ENCODE results near the gene SCN10A.

Gene SCN10A

GRCh38 chr3:38816026-38816425 is at the start of gene SCN10A:
Gene SCN10A, minus strand, starts transcription at chr3:38816217. Its CDS starts 22,207 bp downstream, at chr3:38794010.
- DNase-seq, result no peak

- no peak for DNase-seq
These were observed 37.0 kb upstream of the SCN10A start for GRCh38 chr3:38853011-38853410.

GRCh38 chr3:38843898-38844297 is 27.9 kb upstream of the SCN10A start:
- peak; percentile 7 for DNase-seq

DNA sequence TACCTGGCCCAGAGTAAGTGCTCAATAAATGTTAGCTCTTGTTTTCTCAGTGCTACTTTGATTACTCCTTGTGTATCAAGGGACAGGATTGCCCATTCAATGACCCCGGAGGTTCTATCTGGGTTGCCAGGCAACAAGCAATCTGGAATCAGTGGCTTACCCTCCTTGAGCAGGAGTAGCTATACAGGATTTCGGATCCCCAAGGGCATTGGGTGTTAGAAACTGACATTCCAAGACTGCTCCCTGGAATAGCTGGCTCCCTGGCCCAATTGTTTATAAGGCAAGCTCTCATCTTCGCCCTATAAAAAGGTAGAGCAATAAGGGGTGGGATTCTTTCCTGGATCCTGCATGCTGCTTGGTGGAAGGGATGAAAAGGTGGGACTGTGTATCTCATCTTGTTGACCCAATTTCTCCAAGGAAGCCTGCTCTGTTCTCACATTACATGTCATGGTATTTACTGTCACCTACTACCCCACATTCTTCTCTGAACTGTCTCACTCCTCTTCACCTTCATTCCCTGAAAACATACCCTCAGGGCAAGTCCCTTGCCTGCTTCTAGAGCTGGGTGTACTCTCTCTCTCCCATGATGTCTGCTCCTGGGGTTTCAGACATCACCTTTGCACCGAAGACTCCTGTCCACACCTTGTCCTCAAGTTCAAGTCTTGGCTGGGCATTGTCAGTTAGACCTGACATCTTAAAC is 26.4 kb upstream of the SCN10A start:
- DNase-seq, result no peak

DNA sequence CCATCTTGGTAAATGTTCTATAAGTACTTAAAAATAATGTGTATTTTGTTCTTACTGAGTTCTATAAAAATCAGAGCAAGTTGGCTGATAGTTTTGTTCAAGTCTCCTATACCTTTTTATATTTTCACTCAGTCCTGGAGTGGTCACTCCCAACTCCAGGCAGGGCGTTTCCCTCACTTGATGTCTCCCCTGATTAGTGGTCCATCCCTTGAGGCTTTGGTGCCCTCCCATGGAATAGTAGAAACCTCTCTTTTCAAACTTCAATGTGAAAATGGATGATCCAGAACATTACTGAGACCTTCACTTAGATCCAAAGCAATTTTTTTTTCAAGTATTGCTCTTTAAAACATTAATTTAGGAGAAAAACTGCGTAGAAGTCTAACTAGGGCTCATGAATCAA is 25.0 kb upstream of the SCN10A start:
- no peak for DNase-seq

GRCh38 chr3:38837358-38837757 is 21.3 kb upstream of the SCN10A start:
- DNase-seq, result no peak

DNA sequence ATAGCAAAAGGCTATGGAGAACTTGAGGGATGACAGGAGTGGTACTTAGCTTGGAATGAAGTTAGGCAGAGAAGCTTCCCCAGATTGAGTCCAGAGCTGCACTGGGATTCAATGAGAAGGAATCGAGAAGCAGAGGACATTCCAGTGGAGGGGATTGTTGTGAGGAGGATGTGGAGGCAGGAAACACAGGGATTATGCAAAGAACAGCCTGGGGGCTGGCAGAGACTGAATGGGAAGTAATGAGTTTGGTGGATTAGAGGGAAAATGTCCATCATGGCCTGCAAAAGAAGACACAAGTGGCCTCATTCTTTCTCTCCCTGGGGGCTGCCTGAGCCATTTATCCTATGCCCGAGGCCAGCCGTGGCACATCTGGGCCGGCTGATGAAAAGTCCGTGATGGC is 20.5 kb upstream of the SCN10A start:
- no peak for DNase-seq

DNA sequence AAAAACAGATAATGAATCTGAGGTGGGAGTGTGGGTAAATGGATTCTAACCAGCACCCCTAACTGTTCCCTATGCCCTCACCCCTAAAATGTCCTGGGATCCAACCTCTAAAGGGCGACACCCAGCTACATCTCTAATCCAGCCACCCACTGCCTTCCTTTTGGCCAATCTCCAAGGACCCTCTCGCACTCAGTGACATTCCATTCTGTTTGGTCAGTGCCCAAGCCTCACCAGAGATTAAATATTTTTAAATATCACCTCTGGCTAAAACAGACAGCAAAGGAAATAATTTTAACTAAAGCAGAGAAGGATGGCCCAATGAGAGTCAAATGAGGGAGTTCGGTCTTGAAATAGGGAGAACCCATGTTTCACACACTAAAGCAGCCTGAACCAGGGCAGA is 19.9 kb upstream of the SCN10A start:
- DNase-seq, result no peak

DNA sequence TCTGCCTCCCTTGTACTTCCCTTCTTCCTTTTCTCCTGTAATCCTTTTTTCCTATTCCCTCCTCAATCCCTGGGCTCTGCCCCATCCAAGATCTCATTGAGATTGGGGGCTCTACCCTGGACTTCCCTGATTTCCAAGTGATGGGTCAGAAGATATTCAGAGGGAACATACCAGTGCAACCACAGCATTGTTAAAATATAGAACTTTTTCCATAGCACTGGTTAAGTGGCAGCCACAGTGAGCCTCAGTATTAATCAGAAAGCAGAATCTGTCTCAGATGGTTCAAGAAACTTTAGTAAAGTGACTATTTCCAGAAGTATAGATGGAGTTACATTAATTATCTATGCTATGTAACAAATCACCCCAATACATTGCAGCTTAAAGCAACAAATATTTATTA is 18.7 kb upstream of the SCN10A start:
- no peak for DNase-seq

DNA sequence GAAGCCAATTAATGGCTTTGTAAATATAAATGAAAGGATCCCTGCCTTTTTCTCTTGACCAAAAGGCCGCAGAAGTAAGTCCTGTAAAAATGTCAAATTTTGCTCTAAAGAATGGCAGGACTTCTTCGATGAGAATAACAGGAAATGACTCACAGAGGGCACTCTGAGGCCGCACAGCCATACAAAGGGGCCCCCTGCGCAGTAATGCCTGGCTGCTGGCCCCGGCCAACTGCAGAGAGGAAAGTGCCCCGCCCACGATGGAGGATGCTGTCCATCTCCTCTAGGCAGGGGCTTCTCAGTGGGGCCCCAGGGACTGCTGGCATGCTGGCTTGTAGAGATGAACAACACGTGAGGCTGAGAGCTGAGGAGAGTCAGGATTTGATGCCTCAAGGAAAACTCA is 18.1 kb upstream of the SCN10A start:
- peak; percentile 10 for DNase-seq

GRCh38 chr3:38829404-38829803 is 13.4 kb upstream of the SCN10A start:
- DNase-seq, result no peak

DNA sequence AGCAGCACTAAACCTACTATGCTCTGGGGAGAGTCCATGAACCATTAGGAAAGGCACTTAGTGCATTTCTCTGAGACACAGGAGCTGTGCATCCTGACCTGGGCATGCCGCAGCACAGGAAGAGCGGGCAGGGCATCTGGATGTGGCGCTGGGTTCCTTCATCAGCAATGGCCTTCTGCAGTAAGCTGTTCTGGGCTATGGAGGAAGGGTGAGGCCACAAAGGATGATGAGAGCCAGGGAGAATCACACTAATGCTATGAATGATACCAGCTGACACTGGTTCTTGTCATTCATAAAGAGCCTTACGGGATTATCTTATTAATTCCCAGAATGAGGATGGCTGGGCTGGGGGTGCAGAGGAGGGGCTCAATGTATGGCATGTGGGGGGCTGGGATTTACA is 12.7 kb upstream of the SCN10A start:
- DNase-seq, result no peak

DNA sequence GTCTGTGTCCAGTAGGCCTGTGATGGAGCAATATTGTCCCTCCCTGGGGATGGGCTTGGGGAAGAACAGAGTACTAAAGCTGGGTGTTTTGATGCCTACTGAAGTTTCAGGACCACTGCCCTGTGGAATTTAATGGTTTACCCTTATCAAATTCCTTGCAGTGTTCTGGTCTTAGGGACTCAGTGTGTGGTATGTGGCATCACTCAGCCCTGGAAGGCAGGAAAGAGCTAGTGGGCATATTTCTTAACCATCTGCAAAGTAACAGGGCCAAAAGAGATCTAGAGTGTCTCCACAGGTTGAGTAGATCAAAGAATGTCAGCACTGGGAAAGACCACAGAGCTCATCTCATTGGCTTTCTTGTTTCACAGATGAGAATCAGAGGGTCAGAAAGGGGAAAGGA is 11.8 kb upstream of the SCN10A start:
- DNase-seq, result no peak

DNA sequence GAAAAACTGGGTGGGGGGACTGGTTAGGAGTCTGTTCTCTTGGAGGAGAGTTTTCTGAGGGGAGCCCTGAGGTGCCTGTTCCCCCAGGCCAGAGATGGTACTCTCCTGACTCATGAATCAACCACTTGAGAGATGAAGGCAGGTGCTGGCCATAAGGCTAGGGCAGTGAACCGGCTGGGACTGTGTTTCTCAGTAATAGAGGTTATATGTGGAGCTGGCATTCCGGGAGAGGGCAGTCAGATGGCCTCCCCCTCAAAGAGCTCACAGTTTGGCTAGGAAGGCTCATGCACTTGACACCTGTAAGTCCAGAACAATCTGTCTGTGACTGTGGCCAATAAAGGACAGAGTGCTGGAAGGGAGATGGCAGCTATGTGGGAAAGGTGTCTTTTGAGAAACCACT is 10.0 kb upstream of the SCN10A start:
- DNase-seq, result no peak

- no peak for DNase-seq
These were observed 8.3 kb upstream of the SCN10A start for GRCh38 chr3:38824349-38824748.

GRCh38 chr3:38823722-38824121 is 7.7 kb upstream of the SCN10A start:
- no peak for DNase-seq

GRCh38 chr3:38823186-38823585 is 7.2 kb upstream of the SCN10A start:
- DNase-seq, result no peak

GRCh38 chr3:38811822-38812221 is 4.2 kb downstream of the SCN10A start:
- DNase-seq, result no peak

DNA sequence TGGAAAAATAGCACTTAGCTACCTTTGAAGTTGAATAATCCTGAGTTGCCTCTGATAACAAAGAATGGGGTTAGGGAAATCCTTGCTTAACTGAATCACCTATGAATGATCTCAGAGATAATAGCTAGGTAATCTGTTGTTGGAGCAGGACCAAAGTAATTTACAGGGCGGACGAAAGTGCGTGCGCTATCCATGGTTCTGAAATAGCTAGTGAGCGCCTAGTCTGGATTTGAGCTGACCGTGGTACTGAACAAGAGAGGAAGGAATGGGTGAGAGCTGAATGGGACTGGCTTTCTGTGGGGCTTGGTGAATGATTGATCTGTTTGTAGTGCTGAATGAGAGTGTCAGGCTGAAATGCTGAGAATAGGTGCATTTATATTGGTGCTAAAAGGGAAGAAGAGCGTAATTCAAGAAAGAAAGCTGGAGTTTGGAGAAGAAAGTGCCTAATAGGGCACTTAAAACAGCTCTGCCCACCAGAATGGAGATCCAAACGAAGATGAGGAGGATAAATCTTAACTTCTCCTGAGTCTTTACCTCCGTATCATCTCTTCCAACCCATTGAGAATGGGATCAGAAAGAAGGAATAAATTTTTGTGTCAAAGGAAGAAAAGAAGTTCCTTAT is 10.1 kb downstream of the SCN10A start:
- peak; percentile 19 for DNase-seq

DNA sequence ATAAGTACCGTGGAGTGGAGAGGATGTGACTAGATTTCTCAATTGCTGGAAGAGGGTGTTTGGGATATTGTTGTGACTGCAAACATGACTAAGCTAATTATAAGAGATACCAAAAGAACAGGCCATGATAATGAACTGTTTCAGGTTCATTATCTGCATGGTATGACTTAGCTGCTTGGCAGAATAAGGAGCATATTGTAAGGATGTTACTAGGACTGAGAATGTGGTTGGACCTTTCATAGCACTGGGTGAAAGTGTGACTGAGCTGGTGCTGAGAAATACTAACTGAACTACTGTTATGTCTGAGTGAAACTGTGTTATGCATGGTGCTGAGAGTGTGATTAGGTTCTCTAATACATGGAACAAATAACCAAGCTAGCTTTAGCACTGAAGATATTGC is 11.0 kb downstream of the SCN10A start:
- no peak for DNase-seq

GRCh38 chr3:38800511-38800910 is 15.5 kb downstream of the SCN10A start:
- DNase-seq, result no peak

- DNase-seq, result no peak
These were observed 22.3 kb downstream of the SCN10A start for GRCh38 chr3:38793721-38794120.

DNA sequence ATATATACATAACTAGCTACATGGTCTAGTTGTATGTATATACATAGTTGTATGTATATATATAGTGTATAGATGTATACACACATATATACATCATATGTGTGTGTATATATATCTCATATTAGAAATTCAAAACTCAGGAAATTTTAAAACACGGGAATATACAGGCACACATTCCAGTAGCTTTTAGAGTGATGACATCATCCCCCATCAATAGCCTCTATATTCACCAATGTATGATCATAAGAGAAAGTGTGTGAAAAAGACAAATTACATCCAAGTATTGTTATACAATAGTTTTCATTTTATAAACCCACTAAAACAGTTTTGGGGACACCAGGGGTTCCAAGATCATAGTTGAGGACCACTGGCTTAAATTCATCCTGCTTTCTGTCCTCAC is 23.0 kb downstream of the SCN10A start:
- DNase-seq, result no peak

- no peak for DNase-seq
These were observed 33.9 kb downstream of the SCN10A start for GRCh38 chr3:38782148-38782547.

DNA sequence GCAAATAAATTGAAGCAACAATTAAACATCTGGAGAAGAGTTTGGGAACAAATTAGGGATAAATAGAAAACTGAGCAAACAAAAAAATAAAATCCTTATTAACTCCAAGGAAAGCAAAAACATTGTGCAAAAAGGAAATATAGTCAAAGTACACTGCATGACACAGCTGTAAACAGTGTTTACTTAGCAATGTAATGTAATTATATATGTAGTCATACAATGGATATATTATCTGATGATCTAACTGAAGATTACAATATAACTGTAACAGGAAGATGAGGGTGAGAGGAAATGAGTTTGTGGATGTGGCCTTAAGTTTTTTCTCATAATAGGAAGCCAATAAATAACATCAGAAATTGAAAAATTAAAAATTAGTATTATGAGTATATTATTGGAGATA is 42.5 kb downstream of the SCN10A start:
- DNase-seq, result no peak
